ENCODE data around the gene MMP28.

MMP28 gene

DNA sequence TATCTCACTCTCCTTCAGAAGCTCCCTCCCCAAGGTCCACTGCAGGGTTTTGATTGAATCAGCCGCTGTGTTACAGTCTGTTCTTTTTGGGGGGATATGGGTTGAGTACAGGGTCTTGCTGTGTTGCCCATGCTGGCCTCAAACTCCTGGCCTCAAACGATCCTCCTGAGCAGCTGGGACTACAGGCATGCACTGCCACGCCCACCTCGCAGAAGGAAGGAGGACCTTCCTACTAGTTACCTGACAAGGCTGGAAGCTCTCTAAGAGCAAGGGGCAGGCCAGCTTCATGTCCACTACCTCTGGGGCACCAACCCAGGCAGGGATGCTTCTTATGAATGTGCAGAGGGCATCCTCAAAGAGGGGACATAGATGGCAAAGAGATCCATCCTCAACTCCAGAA lies 1.9 kb upstream of the MMP28 start:
- no peak for DNase-seq

DNA sequence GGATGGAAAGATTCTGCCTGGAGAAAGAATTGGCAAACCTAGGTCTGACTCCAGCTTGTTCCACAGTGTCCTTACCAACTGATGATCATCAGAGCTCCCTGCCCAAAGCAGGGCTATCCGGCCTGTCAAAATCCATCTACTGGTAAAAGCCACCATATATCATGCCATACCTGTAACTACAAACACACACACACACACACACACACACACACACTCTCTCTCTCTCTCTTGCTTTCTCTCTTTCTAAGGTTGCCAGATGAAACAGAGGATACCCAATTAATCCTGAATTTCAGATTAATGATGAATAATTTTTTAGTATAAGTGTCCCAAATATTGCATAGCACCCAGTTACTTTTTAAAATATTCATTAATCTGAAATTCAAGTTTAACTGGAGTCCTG lies 1.5 kb upstream of the MMP28 start:
- DNase-seq: no peak

DNA sequence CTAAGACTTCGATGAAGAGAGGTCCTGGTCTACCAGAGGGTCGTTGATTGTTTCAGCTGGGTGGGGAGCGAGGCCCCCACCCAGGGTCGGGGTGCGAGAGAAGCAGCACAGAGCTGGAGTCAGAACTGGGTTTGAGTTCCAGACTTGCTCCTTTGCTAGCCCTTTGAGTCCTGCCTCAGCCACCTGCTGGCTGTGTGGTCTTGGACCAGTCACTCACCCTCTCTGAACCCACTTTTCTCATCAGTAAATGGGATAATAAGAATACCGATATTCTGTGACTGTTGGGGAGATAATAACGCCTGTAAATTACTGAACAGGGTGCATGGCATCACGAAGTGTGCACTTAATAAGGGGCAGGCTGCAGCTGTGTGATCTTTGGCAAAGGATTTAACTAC lies 427 bp upstream of the MMP28 start:
- no peak for DNase-seq

DNA sequence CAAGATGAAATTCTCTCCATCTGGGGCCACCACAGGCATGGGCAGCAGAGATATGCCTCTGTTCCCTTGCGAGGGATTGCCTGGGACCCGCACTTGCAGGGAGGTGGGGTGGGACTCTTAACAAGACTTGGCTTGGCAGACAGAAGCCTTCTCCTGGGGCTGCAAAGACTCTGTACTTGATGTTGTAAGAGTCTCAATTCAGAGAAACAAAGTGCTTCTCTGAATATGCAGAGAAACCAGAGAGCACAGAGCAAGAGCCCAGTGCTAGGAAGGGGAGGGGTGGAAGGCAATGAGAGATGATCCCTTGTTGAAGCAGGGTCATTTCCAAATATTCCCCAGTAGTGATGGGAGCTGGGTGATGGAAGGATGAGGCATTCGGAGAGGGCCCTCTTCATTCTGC lies 2.2 kb downstream of the MMP28 start:
- DNase-seq: no peak

DNA sequence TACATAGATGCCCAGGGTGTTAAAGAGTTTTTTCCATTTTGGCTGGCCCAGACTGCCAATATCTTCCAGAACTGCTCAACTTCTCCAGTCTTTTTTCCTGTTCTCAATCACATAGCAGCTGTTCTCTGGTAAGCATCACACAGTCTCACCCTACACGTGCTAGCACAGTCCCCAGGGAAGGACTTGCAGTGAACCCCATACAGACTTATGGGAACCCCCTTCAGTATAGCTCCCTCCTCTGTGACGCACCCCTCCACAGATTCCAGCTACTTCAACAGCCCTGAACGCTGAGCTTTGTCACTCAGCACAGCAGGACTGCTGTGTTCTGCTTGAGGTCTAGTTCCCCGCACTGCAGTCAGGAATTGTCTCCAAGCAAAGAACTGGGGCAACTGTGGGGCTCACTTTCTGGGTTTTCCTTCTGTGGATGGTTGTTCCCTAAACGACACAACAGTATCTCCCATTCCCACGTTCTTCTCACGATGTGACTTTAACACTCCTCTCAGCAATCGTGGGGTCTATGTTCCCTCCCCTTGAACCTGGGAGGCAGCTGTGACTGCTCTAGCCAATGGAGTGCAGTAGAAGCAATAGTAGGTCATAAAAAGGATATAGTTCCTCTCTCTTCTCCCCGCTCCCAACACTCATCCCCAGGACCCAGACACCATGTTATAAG lies 3.6 kb downstream of the MMP28 start:
- DNase-seq: no peak

DNA sequence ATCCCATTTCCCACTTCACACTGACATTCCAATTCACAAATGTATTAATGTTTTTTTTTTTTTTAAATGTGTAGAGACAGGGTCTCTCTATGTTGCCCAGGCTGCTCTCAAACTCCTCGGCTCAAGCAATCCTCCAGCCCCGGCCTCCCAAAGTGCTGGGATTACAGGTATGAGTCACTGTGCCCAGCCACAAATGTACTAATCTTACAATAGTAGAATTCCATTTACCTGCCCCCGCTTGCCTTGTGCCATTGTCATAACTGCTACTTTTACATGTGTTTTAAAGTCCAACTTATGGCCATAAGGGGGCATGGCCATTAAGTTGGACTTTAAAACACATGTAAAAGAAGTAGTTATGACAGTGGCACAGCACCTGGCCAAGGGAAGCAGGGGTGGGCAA lies 4.6 kb downstream of the MMP28 start:
- DNase-seq: no peak

DNA sequence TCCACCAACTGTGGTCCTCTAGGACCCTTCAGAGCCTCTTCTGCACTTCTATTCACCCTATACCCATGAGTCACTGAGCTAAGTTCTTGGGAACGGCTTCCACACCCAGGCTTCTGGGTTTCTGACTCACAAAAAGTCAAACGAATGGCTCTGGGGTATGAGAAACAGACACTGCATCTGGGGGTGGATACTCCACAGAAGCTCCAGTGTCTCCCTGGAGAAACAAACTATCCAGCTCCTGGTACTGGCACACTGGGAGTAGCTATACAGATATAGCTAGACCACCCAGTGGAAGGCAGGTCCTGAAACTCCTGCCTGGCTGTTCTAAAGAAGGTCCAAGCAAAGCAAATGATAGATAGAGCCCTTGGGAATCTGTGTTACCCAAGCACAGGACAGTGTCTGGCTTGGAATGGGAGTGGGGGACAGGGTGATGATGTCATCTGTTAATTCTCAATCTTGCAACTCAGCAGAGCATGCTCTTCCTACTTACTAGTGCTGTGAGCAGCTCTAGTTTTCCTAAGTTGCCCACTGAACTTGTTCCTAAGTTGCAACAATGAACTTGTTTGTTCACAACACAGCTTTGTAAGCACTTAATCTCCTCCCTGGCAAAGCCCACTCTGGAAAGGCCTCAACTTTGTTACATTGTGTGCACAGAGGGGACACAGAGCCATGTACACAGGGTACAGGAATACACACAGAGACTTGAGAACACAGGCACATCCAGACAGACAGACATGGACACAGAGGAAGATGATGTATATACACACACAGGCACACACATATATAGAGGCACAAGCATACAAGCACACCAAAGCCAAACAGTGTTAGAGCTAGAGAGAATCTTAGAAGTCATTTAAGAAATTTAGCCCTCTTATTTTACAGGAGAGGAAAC lies 6.7 kb downstream of the MMP28 start:
- no peak for DNase-seq

DNA sequence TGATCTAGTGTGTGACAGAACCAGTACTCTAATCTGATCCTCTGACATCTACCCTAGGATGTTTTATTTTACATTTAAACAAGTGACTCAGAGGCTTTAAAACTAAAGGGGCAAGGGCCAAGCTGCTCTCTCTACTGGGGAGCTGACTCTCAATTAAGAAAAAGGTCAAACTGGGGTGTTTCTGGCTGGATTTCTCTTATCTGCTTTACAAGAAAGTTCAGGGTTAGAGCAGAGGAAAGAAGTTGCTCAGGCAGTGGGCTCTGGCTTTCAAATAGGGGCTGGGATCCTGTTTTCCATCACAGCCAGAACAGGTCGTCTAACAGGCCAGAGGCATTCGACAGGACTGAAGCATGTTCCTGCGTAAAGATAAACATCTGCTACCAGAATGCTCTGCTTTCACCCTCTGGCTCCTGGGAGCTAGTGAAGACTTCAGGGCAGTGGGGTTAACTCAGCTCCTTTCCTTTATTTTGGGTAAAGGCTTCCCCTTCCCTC lies 8.5 kb downstream of the MMP28 start:
- DNase-seq: no peak

DNA sequence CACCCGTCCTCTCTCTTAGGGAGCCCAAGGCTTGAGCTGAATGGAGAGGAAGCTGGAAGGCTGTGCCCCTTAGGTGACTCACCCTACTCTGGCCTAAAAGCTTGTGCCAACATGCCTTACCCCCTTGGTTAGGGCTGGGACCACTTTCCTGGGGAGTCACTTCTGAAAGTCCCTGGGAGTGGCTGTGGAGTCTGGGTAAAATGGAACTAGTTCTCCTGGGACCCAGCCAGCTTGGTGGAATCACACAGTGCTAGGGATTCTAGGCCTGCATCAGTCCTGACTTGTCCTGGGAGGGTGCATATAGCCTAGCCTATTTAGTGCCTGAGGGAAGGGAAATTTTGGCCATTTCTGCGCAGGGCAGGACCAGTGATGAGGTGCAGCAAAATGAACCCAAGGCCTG lies 10.5 kb downstream of the MMP28 start:
- DNase-seq: no peak

DNA sequence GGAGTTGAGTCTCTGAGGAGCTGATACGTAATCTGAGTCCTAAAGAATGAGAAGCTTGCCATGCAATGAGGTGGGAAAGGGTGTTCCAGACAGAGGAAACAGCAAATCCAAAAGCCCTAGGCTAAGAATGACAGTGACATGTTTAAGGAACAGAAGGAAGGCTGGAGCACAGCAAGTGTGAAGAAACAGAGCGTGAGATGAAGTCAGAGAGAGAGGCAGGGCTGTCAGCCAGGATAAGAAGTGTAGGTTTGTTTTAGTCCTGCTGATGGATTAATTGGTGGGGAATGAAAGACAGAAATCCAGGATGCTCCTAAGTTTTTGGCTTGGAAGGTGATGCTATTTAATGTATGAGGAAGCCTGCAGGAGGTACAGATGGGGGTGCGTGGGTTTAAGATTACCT lies 14.5 kb downstream of the MMP28 start:
- no peak for DNase-seq

DNA sequence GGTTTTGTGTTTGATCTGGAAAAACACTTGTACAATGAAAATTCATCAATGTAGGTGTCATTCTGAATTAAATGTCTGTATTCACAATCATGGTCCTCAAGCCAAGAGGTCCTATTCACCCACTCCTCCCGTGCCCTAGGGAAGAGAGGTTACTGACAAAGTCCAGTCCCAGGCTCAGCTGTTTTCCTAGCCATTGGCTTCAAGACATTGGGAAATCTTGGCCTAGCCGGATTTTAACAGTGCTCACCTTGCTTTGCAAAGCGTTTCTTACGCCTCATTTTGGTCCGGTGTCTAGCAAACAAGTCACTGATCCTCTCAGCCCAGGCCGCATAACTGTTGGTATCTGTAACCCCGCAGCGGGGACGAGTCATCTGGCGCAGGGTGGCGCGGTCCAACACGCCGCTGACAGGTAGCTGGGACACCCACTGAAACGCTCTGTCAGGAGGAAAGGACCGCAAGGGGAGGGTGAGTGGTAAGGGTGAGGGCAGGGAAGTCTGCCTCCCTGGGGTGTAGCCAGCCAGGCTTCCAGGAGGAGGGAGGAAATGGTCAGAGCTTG lies 16.7 kb downstream of the MMP28 start:
- DNase-seq: no peak

DNA sequence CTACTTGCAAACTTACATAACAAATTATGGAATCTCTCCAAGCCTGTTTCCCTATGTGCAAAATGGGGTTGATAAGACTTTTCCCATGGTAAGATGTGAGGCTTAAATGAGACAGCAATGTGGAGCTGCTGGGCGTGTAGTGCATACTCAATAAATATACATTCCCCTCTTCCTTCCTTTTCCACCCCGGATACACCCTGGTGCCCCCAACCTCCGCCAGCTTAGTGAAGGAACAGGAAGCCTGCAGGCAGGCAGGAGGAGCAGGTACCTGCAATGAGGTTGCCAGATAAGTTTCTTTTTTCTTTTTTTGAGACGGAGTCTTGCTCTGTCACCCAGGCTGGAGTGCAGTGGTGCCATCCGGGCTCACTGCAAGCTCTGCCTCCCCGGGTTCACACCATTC lies 19.9 kb downstream of the MMP28 start:
- DNase-seq: no peak

DNA sequence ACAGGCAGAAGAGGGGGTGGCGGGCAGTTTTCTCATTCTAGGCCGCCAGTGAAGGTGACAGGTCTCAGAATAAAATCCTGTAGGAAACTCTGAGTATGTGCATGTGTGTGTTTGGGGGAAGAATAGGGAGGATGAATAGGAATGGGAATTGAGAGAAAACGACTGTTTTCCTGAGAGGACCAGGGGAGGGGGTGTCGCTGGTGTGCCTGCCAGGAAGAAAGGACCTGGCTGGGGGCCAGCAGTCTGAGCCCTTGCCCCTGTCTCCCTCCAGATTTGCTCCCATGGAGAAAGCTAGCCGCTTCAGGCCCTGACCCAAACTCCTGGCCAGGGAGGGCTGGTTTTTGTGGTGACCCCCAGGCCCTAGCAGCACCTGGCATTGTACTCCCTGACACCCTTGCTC lies 20.4 kb downstream of the MMP28 start:
- no peak for DNase-seq

DNA sequence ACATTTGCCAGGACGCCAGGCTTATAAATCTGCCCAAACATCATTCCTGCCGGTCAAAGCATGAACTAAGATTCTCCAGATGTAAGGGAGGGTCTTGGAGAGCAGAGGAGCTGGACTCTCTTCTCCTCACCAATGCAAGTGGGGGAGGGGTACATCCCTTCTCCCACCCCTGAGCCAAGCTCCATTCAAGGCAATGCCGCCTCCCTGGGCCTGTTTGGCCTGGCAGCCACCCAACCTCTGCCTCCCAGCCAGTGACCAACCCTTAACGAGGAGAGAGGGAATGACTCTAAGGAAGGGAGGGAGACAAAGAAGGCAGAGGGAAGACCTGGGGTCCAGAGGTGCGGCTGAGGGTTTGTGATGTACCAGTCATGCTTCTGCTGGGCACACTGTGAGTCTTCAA lies 20.9 kb downstream of the MMP28 start:
- DNase-seq: no peak

DNA sequence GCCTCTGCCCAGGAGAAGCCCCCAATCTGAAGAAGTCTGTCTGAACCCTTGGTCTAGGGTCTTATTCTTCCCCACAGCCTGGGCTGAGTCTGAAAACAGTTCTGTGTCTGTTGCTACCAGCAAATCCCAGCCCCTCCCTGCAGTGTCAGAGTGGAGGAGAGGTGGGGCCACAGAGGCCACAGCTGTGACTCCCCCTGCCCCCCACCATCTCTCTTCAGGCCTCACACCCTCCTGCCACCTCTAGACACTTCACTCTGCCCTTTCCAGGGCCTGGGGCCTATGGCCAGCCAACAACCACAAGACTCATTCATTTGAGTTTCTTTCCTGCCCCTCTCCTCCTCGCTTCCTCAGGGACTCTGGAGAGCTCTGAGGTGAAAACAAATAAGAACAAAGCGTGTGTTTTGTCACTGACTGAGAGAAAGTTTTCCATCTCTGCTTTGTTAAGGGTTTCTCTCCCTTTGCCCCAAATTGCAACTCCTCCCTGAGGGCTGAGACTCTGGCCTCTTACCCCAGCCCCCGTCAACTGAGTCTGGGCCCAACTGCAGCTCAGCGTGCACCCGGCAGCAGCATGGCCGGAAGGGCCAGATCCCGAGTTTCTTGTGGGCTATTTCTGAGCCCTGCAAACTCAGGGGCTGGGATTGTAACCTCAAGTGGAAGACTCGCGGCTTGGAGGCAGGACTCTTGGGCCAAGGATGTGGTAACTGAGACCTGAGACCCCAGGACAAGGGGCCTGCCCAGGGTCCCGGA lies 21.6 kb downstream of the MMP28 start:
- DNase-seq: no peak

DNA sequence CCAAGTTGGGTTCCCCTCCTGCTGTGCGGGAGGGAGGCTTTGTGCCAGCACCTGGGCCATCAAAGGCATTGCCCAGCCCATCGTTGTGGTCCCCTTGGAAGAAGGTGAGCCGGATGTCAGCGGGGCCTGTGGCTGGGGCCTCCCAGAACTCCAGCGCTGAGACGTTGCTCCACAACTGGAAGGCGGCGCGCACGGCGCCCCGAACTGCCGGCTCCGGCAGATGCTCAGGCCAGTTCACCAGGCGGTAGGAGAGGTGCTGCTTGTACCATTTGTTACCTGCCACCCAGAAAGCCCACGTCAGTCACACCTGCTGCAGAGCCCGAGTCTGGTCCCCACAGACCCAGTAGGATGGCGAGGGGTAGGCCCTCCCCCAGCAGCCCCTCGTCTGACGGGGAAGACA lies 22.3 kb downstream of the MMP28 start:
- no peak for DNase-seq

DNA sequence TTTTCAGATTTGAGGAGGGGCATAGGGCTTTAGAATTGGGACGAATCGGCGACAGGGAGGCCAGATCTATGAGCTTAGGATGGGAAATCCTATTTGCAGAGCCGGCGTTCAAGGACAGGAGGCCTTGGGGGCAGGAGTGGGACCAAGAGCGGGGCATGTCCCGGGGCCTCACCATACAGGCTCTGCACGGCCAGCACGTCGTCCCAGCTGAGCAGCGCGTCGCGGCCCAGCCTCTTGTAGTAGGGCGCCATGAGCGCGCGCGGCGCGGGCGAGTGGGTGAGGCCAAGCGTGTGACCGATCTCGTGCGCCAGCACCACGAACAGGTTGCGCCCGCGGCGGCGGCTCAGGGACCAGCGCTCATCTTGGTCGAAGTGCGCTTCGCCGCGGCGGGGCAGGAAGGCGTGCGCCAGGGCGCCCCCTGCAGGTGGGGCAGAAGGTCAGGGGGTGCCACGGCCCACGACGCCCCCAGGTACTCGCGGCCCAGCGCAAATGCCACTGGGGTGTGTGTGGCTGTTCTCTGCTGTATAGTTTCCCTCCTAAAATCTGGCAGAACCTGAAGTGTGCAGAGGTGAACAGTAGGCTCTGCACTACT lies 25.4 kb downstream of the MMP28 start:
- no peak for DNase-seq

DNA sequence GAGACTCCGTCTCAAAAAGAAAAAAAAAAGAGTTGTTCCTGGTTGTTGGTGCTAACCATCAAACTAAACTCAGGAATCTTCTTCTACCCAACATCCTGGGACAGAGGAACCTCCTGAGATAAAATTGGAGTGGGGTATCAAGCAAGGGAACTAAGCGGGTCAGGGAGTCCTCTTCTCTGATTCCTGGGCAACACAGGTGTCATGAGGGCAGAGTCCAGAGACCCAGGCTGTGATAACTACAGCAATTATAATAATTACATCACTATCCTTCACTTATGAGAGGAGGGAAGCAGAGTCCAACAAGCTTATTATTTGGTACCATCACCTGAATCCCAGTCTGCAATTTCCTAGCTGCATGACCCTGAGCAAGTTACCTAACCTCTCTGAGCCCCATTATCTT lies 26.6 kb downstream of the MMP28 start:
- no peak for DNase-seq

DNA sequence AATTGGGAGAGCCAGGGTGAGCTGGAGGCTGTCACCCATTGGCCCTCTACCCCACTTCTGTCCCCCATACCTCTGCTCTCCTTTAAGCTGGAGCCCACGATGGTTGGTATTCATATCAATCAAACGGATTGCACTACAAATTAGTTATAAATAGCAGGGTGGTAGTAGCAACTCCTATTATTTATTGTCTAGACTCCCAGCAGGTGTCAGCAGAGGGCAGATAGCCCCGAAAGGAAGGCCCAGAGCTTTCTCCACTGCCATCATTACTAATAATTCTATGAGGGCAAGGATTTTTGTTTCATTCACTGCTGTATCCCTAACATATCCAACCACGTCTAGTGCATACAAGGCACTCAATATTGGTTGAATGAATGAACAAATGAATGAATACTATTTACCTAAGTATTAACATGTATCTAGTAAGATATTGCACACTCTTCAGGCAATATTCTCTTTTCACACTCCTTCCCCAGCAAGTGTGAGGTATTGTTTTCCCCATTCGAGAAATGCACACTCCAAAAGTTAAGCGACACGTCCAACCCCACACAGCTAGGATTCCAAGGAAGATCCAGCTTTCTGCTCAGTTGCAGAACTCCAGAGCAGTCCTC lies 28.4 kb downstream of the MMP28 start:
- DNase-seq: no peak

DNA sequence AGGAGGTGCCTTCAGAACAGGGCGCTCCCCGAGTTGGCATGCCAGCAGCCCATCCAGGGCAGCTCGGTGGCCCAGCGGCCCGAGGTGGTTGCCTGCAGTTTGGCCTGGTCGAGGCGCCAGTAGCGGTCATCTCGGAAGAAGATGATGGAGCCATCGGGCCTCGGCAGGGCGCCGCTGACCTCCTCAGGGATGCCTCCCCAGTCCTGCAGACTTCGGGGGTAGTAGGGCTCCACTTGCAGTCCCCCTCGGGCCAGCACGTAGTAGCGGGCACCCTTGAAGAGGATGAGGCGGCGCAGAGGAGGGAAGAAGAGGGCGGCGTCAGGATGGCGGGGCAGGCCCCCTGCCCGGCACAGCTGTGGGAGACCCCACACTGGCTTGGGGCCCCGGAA lies 29.0 kb downstream of the MMP28 start:
- DNase-seq: no peak

DNA sequence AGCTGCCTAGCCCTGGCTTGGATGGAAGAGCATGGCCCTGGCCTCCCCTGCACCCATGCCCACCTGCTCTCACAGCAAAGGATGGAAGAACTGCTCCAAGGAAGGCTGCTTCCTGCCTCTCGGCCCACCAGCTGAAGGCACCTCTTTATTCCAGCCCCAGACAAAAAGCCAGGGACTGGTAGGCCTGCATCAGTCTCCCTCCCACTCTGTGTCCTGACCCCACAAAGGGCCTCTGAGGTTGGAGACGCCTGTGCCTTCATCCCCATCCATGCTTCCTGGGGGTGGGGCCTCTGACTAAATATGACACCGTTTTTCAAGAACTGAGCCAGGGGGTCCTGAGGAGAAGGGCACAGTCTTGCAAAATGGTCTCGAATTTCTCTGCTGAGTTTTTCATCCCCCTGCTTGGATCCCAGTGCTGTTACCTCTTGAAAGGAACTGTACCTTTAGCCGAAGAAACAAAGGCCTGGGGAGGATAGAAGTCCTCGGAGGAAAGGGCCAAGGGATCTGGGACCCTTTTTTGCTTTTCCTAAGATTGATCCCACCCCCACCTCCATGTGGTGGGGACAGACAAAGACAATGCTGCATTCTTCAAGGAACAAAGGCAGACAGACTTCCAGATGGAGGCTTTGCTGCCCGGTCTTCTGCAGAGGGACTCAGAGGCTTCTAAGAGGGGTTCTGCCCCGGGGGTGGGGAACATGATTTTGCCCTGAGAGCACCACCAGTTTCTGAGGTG lies 29.5 kb downstream of the MMP28 start:
- DNase-seq: no peak
